ENCODE data around the gene CALM1.

Gene CALM1

DNA sequence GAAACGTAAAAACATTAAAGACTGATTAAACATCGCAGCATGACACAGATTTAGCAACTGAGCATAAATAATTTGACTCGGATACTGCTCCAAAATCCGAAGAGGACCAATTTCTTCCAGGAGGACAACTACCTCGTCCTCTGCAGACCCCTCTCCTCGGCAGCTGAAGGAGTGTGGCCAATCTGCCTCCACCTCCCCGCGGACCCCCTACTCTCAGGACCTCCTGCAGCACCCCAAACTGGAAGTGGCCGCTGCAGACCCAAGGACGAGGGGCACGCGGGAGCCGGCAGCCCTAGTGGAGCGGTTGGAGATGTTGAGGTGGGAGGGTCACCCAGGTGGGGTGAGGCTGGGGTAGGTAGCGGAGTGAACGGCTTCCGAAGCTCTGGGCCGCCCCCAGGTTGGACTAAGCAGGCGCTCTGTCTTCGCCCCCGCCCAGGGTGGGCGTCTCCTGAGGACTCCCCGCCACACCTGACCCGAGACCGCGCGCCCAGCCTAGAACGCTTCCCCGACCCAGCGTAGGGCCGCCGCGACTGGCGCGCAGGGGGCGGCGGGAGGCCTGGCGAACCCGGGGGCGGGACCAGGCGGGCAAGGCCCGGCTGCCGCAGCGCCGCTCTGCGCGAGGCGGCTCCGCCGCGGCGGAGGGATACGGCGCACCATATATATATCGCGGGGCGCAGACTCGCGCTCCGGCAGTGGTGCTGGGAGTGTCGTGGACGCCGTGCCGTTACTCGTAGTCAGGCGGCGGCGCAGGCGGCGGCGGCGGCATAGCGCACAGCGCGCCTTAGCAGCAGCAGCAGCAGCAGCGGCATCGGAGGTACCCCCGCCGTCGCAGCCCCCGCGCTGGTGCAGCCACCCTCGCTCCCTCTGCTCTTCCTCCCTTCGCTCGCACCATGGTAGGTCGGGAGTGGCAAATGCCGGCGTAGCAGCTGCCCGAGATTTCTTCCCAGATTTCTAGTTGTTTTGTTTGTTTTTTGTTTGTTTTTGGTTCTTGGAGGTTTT lies at the start of gene CALM1:
Gene CALM1, plus strand, starts transcription at position 689 of the 999 bp plus-strand sequence. Its CDS starts 202 bp downstream, at position 891.
- peak within 1 kb of the TSS; percentile 89 for H3K4me3 ChIP-seq (ENCODE audit: low read depth, low read length)

DNA sequence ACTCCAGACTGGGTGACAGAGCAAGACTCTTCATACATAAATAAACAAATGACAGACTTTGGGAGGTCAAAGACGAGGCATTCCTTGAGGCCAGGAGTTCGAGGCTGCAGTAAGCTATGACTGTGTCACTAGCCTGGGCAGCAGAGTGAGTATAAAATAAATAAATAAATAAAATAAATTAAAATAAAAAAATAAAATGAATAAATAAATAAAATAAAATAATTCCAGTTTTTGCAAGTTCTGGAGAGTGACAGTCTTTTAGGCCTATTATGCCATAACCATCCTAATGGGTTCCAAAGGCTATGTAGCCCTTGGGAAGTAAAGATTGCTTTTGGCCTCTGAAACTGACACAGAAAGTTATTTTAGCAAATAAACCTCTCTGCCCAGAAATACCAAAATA lies 48.6 kb upstream of the CALM1 start:
- H3K4me3 ChIP-seq (ENCODE audit: low read depth, low read length): no peak overlapping the region

DNA sequence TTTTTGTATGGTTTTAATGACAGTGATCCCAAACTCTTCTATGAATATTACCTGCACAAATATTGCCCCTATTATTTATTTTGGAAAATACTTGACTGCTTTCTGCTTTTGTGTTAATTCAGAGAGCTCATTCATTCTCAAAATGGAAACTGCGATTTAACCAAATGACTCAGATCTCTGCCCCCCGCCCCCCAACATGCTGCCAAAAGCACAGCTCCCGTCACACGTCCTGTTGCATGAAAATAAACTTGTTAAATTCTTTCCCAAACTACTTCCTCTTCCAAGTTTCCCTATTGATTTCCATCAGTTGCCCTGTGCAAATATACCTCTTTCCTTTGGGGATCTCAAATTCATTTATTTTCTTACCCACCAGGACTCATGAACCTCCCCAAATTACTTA lies 47.1 kb upstream of the CALM1 start:
- no peak overlapping the region for H3K4me3 ChIP-seq (ENCODE audit: low read depth, low read length)

DNA sequence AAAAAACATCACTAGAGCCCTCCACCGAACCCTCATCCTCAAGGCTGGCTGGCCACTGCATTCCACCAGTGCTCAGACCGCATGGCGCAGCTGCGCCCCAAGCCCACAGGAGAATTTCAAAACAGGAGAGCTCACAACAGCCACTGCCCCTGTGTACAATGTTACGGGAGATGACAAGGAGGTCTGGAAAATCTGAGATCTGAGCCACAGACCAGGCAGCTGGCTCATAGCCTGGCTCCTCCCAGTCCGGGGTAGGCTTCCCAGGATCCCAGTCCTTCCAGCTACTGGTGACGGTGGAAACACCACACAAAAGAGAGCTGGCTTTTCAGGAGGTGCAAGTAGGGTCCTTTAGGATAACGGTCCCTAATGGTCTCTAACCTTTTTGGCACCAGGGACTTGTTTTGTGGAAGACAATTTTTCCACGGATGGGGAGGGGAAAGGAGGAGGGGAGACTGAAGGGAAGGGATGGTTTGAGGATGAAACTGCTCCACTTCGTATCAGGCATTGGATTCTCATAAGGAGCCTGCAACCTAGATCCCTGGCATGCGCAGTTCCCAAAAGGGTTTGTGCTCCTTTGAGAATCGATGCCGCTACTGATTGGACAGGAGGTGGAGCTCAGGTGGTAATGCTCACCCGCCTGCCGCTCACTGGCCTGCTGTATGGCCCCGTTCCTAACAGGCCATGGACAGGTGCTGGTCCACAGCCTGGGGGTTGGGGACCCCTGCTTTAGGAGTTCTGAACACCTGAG lies 42.1 kb upstream of the CALM1 start:
- no peak overlapping the region for H3K4me3 ChIP-seq (ENCODE audit: low read depth, low read length)

DNA sequence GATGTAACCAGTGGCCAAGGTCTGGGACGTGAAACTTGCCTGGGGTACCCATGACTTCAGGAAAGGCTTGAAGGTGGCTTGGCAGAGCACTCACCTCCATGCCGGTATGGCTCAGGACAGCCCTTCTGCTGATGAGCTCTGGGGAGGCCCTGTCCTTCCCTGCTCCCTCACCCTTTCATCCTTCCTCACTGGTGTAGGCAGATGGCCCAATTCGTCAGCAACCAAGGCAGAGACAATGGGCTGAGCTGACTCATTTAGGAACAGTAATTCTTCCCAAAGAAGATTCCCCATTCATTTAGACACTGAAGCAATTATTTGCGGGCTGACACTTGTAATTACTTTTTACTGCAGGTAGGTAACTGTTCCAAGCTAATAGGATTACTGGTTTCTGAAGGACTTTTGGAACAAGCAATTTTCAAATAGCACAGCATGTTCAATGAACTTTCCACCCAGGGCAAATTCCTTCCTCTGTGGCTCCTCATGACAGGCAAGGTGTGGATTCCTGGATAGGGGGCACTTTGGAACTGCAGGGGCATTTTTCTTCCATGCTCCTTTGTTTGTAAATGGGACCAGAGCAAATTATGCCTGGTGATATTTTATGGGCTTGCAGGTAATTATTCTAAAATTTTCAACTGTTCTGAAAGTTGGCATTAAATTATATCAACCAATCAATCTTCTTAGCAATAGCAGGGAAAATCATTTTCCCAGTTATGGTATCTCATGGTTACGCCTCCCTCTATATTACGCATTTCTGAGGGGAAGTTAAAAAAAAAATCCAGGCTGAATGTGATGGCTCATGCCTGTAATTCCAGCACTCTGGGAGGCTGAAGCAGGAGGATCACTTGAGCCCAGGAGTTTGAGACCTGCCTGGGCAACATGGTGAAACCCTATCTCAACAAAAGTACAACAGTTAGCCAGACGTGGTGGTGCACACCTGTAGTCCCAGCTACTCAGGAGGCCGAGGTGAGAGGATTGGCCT lies 41.0 kb upstream of the CALM1 start:
- no peak overlapping the region for H3K4me3 ChIP-seq (ENCODE audit: low read depth, low read length)

DNA sequence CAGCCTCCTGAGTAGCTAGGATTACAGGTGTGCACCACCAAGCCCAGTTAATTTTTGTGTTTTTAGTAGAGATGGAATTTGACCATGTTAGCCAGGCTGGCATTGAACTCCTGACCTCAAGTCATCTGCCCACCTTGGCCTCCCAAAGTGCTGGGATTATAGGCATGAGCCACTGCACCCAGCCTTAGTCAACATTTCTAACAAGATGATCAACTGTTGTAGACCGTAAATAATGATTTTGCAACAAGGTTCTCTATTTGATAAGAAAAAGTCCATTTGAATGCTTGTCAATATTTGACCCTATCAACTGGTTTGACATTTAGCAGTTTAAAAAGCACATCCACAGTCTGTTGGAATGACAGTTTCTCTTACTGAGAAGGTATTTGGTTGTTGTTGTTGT lies 39.9 kb upstream of the CALM1 start:
- H3K4me3 ChIP-seq (ENCODE audit: low read depth, low read length): no peak overlapping the region

DNA sequence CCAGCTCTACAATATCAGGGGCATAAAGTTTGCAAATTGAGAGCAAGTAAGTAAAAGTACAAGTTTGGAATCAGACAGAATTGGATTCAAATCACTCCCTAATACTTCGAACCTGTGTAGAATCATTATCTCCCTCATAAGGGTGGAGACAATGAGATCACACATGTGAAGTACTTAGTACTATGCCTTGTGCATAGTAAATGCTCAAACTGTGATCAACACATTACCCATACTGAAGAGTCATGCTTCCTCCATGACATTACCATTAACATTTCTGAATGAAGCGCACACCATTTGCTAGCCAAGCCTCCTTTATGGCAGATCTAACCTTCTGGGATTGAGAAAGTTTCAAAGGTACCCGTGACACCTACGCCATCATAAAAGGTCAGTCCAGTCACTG lies 38.5 kb upstream of the CALM1 start:
- no peak overlapping the region for H3K4me3 ChIP-seq (ENCODE audit: low read depth, low read length)

DNA sequence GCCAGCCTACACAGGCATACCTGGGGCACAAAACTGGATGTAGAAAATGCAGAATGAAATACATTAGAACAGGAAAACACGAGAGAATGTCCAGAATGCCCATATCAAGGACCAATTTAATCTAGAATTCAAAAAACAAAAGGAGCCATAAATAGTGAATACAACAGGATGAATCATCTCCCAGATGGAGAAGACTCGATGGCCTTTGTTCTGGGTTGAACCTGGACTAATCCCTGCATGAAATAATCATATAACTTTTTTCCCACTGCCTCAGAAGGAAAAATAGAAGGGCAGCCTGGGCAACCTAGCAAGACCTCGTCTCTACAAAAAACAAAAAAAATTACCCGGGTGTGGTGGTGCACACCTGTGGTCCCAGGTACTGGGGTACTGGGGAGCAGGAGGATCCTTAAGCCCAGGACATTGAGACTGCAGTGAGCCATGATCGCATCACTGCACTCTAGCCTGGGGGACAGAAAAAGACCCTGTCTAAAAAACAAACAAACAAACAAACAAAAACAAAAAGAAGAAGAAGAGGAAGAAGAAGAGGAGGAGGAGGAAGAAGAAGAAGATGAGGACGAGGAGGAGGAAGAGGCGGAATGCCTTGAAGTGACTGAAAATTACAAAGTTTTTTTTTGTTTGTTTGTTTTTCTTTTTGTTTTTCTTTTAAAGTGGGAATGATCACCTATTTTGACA lies 34.8 kb upstream of the CALM1 start:
- H3K4me3 ChIP-seq (ENCODE audit: low read depth, low read length): no peak overlapping the region

DNA sequence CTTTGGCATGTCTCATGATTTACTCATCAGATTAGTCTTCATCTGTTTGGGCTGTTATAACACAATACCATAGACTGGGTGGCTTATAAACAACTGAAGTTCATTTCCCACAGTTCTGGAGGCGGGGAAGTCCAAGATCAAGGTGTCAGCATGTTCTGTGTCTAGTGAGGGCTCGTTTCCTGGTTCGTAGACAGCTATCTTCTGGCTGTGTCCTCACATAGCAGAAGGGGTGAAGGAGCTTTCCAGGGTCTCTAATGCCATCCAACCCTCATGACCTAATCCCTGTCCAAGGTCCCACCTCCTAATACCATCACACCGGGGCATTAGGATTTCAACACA lies 34.3 kb upstream of the CALM1 start:
- no peak overlapping the region for H3K4me3 ChIP-seq (ENCODE audit: low read depth, low read length)

DNA sequence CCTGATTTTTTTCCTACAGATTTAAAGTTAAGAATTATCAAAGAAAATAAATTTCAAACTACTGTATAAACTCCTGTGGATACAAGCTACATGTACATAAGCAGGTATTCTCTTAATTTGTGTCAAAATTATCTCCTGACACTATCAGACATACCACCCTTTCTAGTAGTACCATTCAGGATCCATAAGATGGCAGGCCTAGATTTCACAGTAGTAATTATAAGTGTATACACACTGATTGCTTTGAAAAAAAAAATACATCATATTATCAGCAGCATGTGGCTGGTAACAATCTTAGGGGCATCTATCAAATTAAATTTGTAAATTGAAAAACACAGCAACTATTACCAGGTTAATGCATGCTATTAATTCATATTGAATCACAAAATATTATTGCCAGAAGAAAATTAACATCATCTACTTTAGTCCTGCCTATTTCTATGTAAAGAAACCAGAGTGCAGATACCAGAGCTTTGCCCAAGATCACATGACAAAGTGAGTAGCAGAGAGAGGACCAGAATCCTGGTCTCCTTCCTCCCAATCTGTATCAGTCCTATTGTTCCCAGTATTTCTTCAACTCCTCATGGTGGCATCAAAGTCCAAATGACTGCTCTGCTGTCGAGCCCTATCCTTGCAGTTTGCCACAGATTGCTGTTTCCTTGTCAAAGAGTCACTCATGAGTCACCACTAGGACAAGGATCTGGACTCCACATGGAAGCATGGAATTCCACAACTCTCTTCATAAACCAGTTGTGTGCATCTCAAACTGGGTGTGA lies 27.7 kb upstream of the CALM1 start:
- no peak overlapping the region for H3K4me3 ChIP-seq (ENCODE audit: low read depth, low read length)

DNA sequence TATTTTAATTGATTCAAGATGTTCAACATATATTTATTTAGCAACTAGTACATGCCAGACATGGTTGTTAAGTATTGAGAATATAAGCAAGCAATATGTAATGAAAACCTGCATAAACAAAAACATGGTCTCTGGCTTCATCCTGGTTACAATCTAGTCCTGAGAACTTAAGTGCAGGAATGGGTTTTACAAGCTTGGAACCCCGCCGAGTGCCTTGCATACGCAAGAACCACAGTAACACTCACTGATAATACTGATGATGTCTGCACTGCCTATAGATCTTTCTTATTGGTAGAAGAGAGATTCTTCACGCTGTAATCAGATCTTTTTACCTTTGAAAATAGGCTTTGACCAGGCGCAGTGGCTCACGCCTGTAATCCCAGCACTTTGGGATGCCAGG lies 22.9 kb upstream of the CALM1 start:
- H3K4me3 ChIP-seq (ENCODE audit: low read depth, low read length): no peak overlapping the region

DNA sequence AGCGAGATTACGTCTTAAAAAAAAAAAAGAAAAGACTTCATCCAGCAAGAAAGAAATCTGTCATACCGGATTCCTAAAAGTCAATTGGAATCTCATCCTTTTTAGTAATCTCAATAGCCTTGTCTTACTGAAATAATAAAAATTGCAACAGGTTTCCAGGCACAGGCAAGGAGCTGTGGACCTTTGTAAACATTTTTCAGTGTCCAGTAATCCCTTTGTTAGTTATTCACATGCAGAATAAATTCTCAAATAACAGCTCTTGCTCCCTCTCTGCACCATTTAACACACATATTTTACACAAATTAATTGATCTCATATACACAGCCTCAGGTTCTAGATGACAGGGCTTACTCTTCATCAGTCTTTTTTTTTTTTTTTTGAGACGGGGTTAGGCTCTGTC lies 22.0 kb upstream of the CALM1 start:
- no peak overlapping the region for H3K4me3 ChIP-seq (ENCODE audit: low read depth, low read length)

DNA sequence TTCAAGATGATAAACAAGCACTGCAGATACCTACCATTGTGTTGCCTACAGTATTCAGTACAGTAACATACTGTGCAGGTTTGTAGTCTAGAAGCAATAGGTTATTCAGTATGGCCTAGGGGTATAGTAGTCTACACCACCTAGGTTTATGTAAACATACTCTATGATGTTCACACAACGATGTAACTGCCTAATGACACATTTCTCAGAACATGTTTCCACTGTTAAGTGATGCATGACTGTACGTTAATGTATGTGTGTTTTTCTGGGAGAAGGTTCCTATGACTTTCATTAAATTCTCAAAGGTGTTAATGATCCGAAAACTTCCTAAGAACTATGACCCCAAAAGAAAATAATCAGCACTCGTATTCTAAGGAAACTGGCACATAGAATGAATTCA lies 20.9 kb upstream of the CALM1 start:
- H3K4me3 ChIP-seq (ENCODE audit: low read depth, low read length): no peak overlapping the region

DNA sequence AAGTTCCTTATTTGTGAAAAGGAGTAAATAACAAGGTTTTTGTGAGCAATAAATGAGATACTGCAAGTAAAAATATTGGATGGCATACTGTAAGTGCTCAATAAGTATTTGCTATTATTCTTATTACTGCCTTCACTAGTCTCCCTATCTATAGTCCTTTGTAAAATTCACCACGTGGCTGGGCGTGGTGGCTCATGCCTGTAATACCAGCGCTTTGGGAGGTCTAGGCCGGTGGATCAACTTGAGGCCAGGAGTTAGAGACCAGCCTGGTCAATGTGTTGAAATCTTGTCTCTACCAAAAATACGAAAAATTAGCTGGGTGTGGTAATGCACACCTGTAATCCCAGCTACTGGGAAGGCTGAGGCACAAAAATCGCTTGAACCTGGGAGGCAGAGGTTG lies 18.6 kb upstream of the CALM1 start:
- no peak overlapping the region for H3K4me3 ChIP-seq (ENCODE audit: low read depth, low read length)

DNA sequence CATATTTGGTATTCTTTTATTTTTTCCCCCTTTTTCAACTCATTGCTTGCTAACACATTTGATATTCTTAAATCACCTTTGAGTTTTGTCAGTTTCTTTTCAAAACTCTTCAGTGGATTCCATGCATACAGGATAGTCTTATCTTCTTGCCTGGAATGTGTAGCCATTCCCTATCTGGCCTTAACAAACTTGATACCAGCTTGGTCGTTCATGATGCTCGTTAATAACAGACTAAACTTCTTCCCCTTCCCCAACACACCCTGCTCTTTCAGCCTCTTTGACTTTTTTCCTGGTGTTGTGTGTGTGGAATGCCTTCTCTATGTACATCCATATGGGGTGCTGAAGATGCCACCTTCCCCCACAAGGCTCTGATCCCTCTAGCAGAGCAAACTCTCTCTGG lies 17.7 kb upstream of the CALM1 start:
- H3K4me3 ChIP-seq (ENCODE audit: low read depth, low read length): no peak overlapping the region

DNA sequence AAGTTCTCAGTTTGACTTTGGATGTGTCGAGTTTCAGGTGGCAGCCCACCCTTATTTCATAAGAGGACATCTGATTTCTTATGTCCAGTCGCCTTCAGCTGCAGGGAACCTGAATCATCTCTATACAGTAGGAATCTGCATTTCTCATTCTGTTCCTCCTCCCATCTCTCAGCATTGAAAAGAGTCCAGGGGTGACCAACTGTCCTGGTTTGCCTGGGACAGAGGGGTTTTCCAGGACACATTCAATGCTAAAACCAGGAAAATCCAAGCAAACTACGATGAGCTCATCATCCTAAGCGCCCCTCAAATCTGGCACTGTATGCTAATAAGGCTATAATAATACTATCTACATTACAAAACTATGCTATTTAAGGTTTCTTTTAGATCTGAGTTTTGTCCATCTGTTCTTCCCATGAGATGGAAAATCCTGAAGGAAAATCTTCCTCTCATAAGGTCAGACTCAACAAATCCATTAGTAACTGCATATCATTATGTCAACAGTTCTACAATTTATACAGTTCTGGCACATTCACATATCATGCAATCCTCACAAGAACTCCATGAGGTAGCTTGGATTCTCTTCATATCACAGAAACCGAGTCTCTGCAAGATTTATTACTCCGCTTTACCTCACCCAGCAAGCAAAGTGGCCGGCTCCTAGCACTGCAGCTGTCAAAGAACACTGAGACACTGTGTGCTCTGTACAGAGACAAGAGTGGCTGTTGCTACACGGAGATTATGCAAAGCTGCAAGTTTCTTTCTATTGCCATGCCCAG lies 15.6 kb upstream of the CALM1 start:
- H3K4me3 ChIP-seq (ENCODE audit: low read depth, low read length): no peak overlapping the region

DNA sequence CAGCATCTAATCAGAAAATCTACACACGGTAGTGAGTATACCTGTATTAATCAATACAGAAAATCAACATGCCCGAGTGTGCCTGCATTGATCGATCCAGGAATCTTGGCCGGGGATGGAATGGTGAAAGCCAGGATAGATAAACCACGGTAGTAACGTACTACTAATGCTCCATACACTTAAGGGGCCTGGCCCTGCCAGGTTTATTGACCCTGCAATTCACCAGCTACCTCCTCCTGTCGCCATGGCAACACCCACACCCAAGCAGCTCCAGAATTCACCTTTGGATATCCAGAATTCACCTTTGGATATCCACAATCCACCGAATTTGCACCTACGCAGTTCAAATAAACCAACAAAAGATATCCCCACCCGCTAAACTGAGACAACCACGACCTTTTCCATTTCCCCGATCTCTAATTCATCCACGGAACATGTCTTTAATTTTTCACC lies 14.8 kb upstream of the CALM1 start:
- H3K4me3 ChIP-seq (ENCODE audit: low read depth, low read length): peak overlapping the region; percentile 68

DNA sequence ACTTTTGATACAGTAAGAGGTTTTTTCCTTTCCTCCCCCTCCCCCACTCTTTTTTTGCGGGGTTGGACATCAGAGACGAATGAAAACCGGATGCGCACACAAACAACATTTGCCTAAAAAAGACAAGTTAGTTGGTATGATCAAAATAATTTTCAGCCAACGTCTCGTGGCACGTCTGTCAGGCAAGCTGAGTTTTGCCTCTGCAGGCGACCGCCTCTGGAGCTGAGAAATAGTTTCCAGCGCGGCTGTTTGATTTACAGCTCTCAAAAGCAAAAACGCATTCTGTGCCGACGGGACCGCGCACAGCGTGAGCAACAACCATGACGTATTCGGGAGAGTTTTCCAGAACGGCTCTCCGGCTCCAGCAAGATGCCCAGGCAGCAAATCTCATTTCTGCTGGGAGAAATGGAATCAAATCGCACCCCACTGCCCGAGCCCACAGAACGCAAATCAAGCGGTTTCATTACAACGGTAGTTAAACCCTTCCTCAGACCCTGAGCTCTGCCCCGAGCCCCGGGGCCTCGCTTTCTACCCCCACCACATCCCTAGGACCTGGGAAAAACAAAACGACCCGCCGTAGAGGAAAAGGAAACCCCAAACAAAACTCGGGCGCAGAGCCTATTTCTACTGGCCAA lies 14.2 kb upstream of the CALM1 start:
- H3K4me3 ChIP-seq (ENCODE audit: low read depth, low read length): peak overlapping the region; percentile 68

Data from iPS-11a (cell line).